Calu3 (cell line): Measurements from ENCODE around the gene ZNF845. TPM values are rescaled to one million over a fixed set of nuclear protein-coding genes. Genes with fewer than 3 reads are reported as not detected.

ENCODE experiments used
- BruUV-seq: library from RNA; stranded (reverse); fragments of 400-500 nt; replicated peaks from 2 replicates; lab custom pipeline; 2021; lab: Mats Ljungman, UMichigan
- CTCF ChIA-PET: fragments of 300-600 bp; sonication (Branson Sonifier 250); formaldehyde crosslinking; loops from one replicate; lab custom pipeline; 2022; ENCODE audit warnings: antibody characterized with exemption; lab: Charles Lee
- DNase-seq: peaks from one replicate; pipeline ENCODE4 v3.0.0; 2022
- H3K27ac Mint-ChIP-seq: one replicate; pipeline ENCODE4 v1.8.0; 2022; ENCODE audit warnings: mixed read lengths; ENCODE audit not compliant: unreplicated experiment
- H3K27me3 Mint-ChIP-seq: one replicate; pipeline ENCODE4 v1.8.0; 2022; ENCODE audit warnings: mixed read lengths; ENCODE audit not compliant: unreplicated experiment
- H3K36me3 Mint-ChIP-seq: one replicate; pipeline ENCODE4 v1.8.0; 2022; ENCODE audit warnings: mild to moderate bottlenecking, moderate library complexity, mixed read lengths; ENCODE audit not compliant: insufficient read depth, unreplicated experiment
- H3K4me1 Mint-ChIP-seq: one replicate; pipeline ENCODE4 v1.8.0; 2022; ENCODE audit warnings: mild to moderate bottlenecking, low read depth, mixed read lengths; ENCODE audit not compliant: unreplicated experiment
- H3K4me3 Mint-ChIP-seq: one replicate; pipeline ENCODE4 v1.8.0; 2022; ENCODE audit warnings: mild to moderate bottlenecking, low read depth, moderate library complexity, mixed read lengths; ENCODE audit not compliant: unreplicated experiment
- H3K9me3 Mint-ChIP-seq: one replicate; pipeline ENCODE4 v1.8.0; 2022; ENCODE audit warnings: low read depth, mixed read lengths; ENCODE audit not compliant: unreplicated experiment
- intact Hi-C: fragments of 100-400 bp; cut with micrococcal nuclease; formaldehyde crosslinking; loops from one replicate; pipeline ENCODE4 v1.10.0; 2022; ENCODE audit not compliant: unreplicated experiment
- total RNA-seq: library from RNA; stranded (reverse); gene quantifications from 2 replicates; pipeline ENCODE4 v1.2.3, GENCODE V29; 2022
- TF ChIP-seq, protein P1 (sequence below): fragments of 200-600 bp; IDR thresholded peaks from one replicate; pipeline ENCODE4 v1.8.0; 2022; ENCODE audit warnings: antibody characterized with exemption; ENCODE audit not compliant: unreplicated experiment

The ZNF845 gene
- total RNA-seq, 1 experiment from 2014 or later: 9.4 TPM

DNA sequence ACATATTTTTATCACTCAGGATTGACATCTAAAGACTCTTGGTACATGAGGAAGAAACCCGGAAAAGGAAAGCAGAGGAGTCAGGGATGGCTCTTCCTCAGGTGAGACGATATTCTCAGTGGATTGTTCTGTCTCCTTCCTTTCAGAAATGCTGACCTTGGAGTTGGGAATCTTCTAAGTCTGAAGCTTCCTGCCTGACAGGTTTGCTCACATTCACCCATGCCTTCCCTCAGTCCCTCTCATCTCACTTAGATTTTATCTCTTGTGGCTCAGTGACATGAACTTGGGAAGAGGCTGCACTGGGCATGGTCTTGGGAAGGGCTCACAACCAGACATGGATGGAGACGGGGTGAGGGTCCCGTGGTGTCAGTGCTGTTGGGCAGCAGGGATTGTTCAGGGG is 38.6 kb downstream of the ZNF845 start:
- Mint-ChIP-seq H3K27ac (no peak overlapping the region), H3K9me3 (peaks cover 26% of the 10 kb centered on the region), H3K27me3 (no peaks in the 10 kb centered on the region), H3K4me1 (no peaks in the 10 kb centered on the region), H3K4me3 (no peak overlapping the region), H3K36me3 (peaks cover 18% of the 10 kb centered on the region)
- no TSS peak for BruUV-seq
- CTCF ChIA-PET: no interaction called here
- intact Hi-C loops: no loop called here
- TF ChIP-seq, protein P1, sequence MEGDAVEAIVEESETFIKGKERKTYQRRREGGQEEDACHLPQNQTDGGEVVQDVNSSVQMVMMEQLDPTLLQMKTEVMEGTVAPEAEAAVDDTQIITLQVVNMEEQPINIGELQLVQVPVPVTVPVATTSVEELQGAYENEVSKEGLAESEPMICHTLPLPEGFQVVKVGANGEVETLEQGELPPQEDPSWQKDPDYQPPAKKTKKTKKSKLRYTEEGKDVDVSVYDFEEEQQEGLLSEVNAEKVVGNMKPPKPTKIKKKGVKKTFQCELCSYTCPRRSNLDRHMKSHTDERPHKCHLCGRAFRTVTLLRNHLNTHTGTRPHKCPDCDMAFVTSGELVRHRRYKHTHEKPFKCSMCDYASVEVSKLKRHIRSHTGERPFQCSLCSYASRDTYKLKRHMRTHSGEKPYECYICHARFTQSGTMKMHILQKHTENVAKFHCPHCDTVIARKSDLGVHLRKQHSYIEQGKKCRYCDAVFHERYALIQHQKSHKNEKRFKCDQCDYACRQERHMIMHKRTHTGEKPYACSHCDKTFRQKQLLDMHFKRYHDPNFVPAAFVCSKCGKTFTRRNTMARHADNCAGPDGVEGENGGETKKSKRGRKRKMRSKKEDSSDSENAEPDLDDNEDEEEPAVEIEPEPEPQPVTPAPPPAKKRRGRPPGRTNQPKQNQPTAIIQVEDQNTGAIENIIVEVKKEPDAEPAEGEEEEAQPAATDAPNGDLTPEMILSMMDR: no peak
- DNase-seq: no peak

DNA sequence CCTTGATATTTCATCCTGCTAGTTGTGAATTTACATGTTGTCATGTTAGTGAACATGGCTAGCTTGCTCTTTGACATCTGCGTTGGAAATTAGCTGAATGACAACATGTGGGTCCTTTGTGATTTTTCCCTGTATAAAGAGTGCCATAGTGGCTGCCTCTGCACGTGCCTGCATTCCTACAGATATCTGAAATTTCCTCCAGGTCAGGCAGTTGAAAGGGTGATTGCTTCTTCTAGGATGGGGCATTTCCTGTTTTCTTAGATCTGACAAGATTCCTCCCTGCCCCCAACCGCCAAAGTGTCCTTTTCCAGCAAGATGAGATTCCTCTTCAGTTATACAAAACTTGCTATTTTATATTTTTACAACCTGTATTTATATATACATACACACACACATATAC is 40.7 kb downstream of the ZNF845 start:
- Mint-ChIP-seq H3K27ac (no peak overlapping the region), H3K4me1 (no peaks in the 10 kb centered on the region), H3K27me3 (no peaks in the 10 kb centered on the region), H3K9me3 (peaks cover 19% of the 10 kb centered on the region), H3K4me3 (no peak overlapping the region), H3K36me3 (peaks cover 29% of the 10 kb centered on the region)
- CTCF ChIA-PET: no interaction called here
- no TSS peak for BruUV-seq
- DNase-seq: no peak
- intact Hi-C loops: no loop called here
- TF ChIP-seq, protein P1: no peak

DNA sequence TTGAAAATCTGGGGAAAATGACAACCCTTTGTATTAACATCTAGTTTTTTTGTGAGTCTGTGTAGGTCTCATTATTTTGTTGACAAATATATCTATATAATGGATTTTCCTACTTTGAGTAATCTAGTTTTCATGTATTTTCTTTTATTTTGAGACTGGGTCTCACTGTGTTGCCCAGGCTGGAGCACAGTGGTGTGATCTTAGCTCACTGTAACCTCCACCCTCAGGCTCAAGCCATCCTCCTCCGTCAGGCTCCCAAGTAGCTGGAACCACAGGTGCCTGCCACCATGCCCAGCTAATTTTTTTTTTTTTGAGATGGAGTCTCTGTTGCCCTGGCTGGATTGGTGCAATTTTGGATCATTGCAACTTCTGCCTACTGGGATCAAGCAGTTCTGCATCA is 41.2 kb downstream of the ZNF845 start:
- BruUV-seq: no TSS peak
- no peak overlapping the region for H3K4me3 Mint-ChIP-seq
- no peak overlapping the region for H3K27ac Mint-ChIP-seq

DNA sequence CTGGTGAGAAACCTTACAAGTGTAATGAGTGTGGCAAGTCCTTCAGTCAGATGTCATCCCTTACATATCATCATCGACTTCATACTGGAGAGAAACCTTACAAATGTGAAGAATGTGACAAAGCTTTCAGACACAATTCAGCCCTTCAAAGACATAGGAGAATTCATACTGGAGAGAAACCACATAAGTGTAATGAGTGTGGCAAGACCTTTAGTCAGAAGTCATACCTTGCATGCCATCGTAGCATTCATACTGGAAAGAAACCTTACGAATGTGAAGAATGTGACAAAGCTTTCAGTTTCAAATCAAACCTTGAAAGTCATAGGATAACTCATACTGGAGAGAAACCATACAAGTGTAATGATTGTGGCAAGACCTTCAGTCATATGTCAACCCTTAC is 47.8 kb downstream of the ZNF845 start:
- no peaks in the 10 kb centered on the region for H3K27me3 Mint-ChIP-seq

More for the DNA sequence above, 41.2 kb downstream of the ZNF845 start:
- CTCF ChIA-PET: no interaction called here
- Mint-ChIP-seq H3K27me3 (no peaks in the 10 kb centered on the region), H3K9me3 (peaks cover 19% of the 10 kb centered on the region), H3K36me3 (peaks cover 32% of the 10 kb centered on the region), H3K4me1 (no peaks in the 10 kb centered on the region)
- no peak for DNase-seq
- TF ChIP-seq, protein P1: no peak
- intact Hi-C loops: no loop called here

More for the DNA sequence above, 47.8 kb downstream of the ZNF845 start:
- H3K36me3 Mint-ChIP-seq: peaks cover 37% of the 10 kb centered on the region
- H3K4me3 Mint-ChIP-seq: no peak overlapping the region
- no peaks in the 10 kb centered on the region for H3K4me1 Mint-ChIP-seq
- intact Hi-C loops: no loop called here
- TF ChIP-seq, protein P1: no peak
- no TSS peak for BruUV-seq
- DNase-seq: no peak
- H3K9me3 Mint-ChIP-seq: peaks cover 30% of the 10 kb centered on the region
- CTCF ChIA-PET: no interaction called here
- H3K27ac Mint-ChIP-seq: no peak overlapping the region
